ENCODE data around the gene RNF208. TPM values are rescaled to one million over a fixed set of nuclear protein-coding genes. Genes with fewer than 3 reads are reported as not detected.

RNF208 gene
- total RNA-seq, 1 experiment from 2014 or later = not detected

GRCh38 chr9:137182836-137183235, 39.2 kb downstream of the RNF208 start:
- no peak for DNase-seq
- no peak overlapping the region for H3K4me3 ChIP-seq
- H3K9me3 ChIP-seq = no peaks in the 10 kb centered on the region
- peaks cover 17% of the 10 kb centered on the region for H3K36me3 ChIP-seq
- H3K27me3 ChIP-seq = no peaks in the 10 kb centered on the region

- peaks cover 10% of the 10 kb centered on the region for H3K36me3 ChIP-seq
- H3K9me3 ChIP-seq = no peaks in the 10 kb centered on the region
- H3K27me3 ChIP-seq = no peaks in the 10 kb centered on the region
- no peak overlapping the region for H3K4me3 ChIP-seq
- no peak for DNase-seq
Observed at GRCh38 chr9:137181680-137182079, 40.4 kb downstream of the RNF208 start.

- no peak for DNase-seq
- H3K36me3 ChIP-seq = peaks cover 7% of the 10 kb centered on the region
- H3K27me3 ChIP-seq = no peaks in the 10 kb centered on the region
- no peak overlapping the region for H3K4me3 ChIP-seq
- H3K9me3 ChIP-seq = no peaks in the 10 kb centered on the region
Observed at GRCh38 chr9:137180491-137180890, 41.5 kb downstream of the RNF208 start.

- H3K9me3 ChIP-seq = no peaks in the 10 kb centered on the region
- H3K36me3 ChIP-seq = peaks cover 7% of the 10 kb centered on the region
- no peaks in the 10 kb centered on the region for H3K27me3 ChIP-seq
- no peak for DNase-seq
- no peak overlapping the region for H3K4me3 ChIP-seq
Observed at GRCh38 chr9:137179761-137180160, 42.3 kb downstream of the RNF208 start.

GRCh38 chr9:137178939-137179630, 43.0 kb downstream of the RNF208 start:
- DNase-seq = no peak

GRCh38 chr9:137178201-137178938, 43.7 kb downstream of the RNF208 start:
- no peak overlapping the region for H3K4me3 ChIP-seq

More at GRCh38 chr9:137178939-137179630, 43.0 kb downstream of the RNF208 start:
- Histone ChIP-seq H3K9me3 (no peaks in the 10 kb centered on the region), H3K27me3 (no peaks in the 10 kb centered on the region), H3K36me3 (peaks cover 7% of the 10 kb centered on the region), H3K4me3 (no peak overlapping the region)

GRCh38 chr9:137176302-137177182, 45.5 kb downstream of the RNF208 start:
- no peaks in the 10 kb centered on the region for H3K9me3 ChIP-seq
- peaks cover 2% of the 10 kb centered on the region for H3K36me3 ChIP-seq
- H3K4me3 ChIP-seq = no peak overlapping the region
- H3K27me3 ChIP-seq = no peaks in the 10 kb centered on the region
- DNase-seq = peak; percentile 25

More at GRCh38 chr9:137178201-137178938, 43.7 kb downstream of the RNF208 start:
- H3K36me3 ChIP-seq = peaks cover 7% of the 10 kb centered on the region
- no peaks in the 10 kb centered on the region for H3K27me3 ChIP-seq
- no peak for DNase-seq
- no peaks in the 10 kb centered on the region for H3K9me3 ChIP-seq

GRCh38 chr9:137175345-137175961, 46.6 kb downstream of the RNF208 start:
- DNase-seq = no peak
- Histone ChIP-seq H3K27me3 (no peaks in the 10 kb centered on the region), H3K4me3 (no peak overlapping the region), H3K9me3 (no peaks in the 10 kb centered on the region), H3K36me3 (peaks cover 2% of the 10 kb centered on the region)

- DNase-seq = no peak
Observed at GRCh38 chr9:137174722-137175293, 47.2 kb downstream of the RNF208 start.

GRCh38 chr9:137173796-137174664, 48.0 kb downstream of the RNF208 start:
- Histone ChIP-seq H3K27me3 (peaks cover 2% of the 10 kb centered on the region; the same call in 1 of the 2 replicates), H3K9me3 (no peaks in the 10 kb centered on the region), H3K4me3 (no peak overlapping the region), H3K36me3 (peaks cover 2% of the 10 kb centered on the region; the same call in 1 of the 2 replicates)
- DNase-seq = no peak

More at GRCh38 chr9:137174722-137175293, 47.2 kb downstream of the RNF208 start:
- Histone ChIP-seq H3K4me3 (no peak overlapping the region), H3K9me3 (no peaks in the 10 kb centered on the region), H3K36me3 (peaks cover 2% of the 10 kb centered on the region; the same call in 1 of the 2 replicates), H3K27me3 (no peaks in the 10 kb centered on the region)

GRCh38 chr9:137172901-137173795, 48.9 kb downstream of the RNF208 start:
- H3K9me3 ChIP-seq = no peaks in the 10 kb centered on the region
- peaks cover 7% of the 10 kb centered on the region for H3K27me3 ChIP-seq
- DNase-seq = no peak
- H3K4me3 ChIP-seq = no peak overlapping the region
- H3K36me3 ChIP-seq = no peaks in the 10 kb centered on the region

GRCh38 chr9:137171149-137171900, 50.7 kb downstream of the RNF208 start:
- Histone ChIP-seq H3K27me3 (peaks cover 24% of the 10 kb centered on the region), H3K9me3 (no peaks in the 10 kb centered on the region), H3K36me3 (no peaks in the 10 kb centered on the region), H3K4me3 (no peak overlapping the region)
- DNase-seq = no peak

GRCh38 chr9:137170486-137171148, 51.4 kb downstream of the RNF208 start:
- Histone ChIP-seq H3K27me3 (peaks cover 26% of the 10 kb centered on the region), H3K36me3 (no peaks in the 10 kb centered on the region), H3K9me3 (no peaks in the 10 kb centered on the region), H3K4me3 (no peak overlapping the region)
- DNase-seq = no peak

All from MG63 (cell line).